DND-41 (cell line): ENCODE data around the gene PEX16.

Experiments used
- ATAC-seq: fragments of 200-7000 bp; cut with Tn5 transposase; 3 replicates; pipeline ENCODE4 v1.9.1; 2021; ENCODE audit warnings: low read depth; ENCODE audit not compliant: insufficient read depth
- DNase-seq: peaks from one replicate; pipeline ENCODE4 v3.0.0-alpha.2; 2020
- H2AFZ ChIP-seq: 2 replicates; pipeline ENCODE4 v1.6.0; 2012; ENCODE audit warnings: low read depth, low read length
- H3K27ac ChIP-seq: 2 replicates; pipeline ENCODE4 v1.5.1; 2012; ENCODE audit warnings: low read length, inconsistent platforms
- H3K27me3 ChIP-seq: fragments of 200-600 bp; sonication (generic); 2 replicates; pipeline ENCODE4 v1.6.0; 2012; ENCODE audit warnings: low read length, mild to moderate bottlenecking, inconsistent platforms; ENCODE audit not compliant: insufficient read depth, poor library complexity
- H3K36me3 ChIP-seq: 2 replicates; pipeline ENCODE4 v1.5.1; 2012; ENCODE audit warnings: low read length, inconsistent platforms; ENCODE audit not compliant: insufficient read depth
- H3K4me1 ChIP-seq: 2 replicates; pipeline ENCODE4 v1.5.1; 2012; ENCODE audit warnings: mild to moderate bottlenecking, low read length; ENCODE audit not compliant: insufficient read depth
- H3K4me2 ChIP-seq: 2 replicates; pipeline ENCODE4 v1.6.0; 2012; ENCODE audit warnings: mild to moderate bottlenecking, moderate library complexity, low read length, inconsistent platforms; ENCODE audit not compliant: insufficient read depth
- H3K4me3 ChIP-seq, 2 experiments: fragments of 200-600 bp in 1 of 2; shearing (Covaris generic) in 1 of 2; 2 replicates each; pipeline ENCODE4 v1.5.1; 2012 to 2016; ENCODE audit warnings: inconsistent platforms in 2 of 2, low read length in 2 of 2, mild to moderate bottlenecking in 2 of 2, low read depth in 1 of 2, moderate library complexity in 1 of 2
- H3K79me2 ChIP-seq: 2 replicates; pipeline ENCODE4 v1.6.0; 2012; ENCODE audit warnings: low read length, inconsistent platforms; ENCODE audit not compliant: insufficient read depth
- H3K9ac ChIP-seq: 2 replicates; pipeline ENCODE4 v1.6.0; 2012; ENCODE audit warnings: low read depth, mild to moderate bottlenecking, inconsistent platforms, low read length, moderate library complexity
- H3K9me3 ChIP-seq: 2 replicates; pipeline ENCODE4 v1.5.1; 2012; ENCODE audit warnings: low read length, moderate library complexity, mild to moderate bottlenecking, inconsistent platforms; ENCODE audit not compliant: insufficient read depth, severe bottlenecking
- H4K20me1 ChIP-seq: 2 replicates; pipeline ENCODE4 v1.6.0; 2012; ENCODE audit warnings: low read length; ENCODE audit not compliant: insufficient read depth
- EZH2 ChIP-seq: IDR thresholded peaks from 3 replicates; pipeline ENCODE4 v1.6.1; 2012; ENCODE audit warnings: borderline replicate concordance, low read depth, mild to moderate bottlenecking, moderate library complexity, low read length, inconsistent platforms; ENCODE audit not compliant: severe bottlenecking
- TF ChIP-seq, protein P1 (sequence below): IDR thresholded peaks from 2 replicates; pipeline ENCODE4 v1.5.1; 2012; ENCODE audit warnings: borderline replicate concordance, low read length, moderate library complexity, mild to moderate bottlenecking; ENCODE audit not compliant: poor library complexity, severe bottlenecking; ENCODE audit errors: extremely low read depth

PEX16 gene

GRCh38 chr11:45905095-45905494, 12.6 kb downstream of the PEX16 start:
- H3K4me1 ChIP-seq = no peaks in the 10 kb centered on the region
- no peak for ATAC-seq
- no peak overlapping the region for H3K4me3 ChIP-seq
- peaks cover 5% of the 10 kb centered on the region; the same call in 1 of the 2 replicates for H4K20me1 ChIP-seq
- no peak for DNase-seq
- no peak overlapping the region for H3K27ac ChIP-seq
- no peak overlapping the region for H3K4me2 ChIP-seq
- H3K36me3 ChIP-seq = peaks cover 10% of the 10 kb centered on the region; the same call in 1 of the 2 replicates
- H3K9me3 ChIP-seq = no peaks in the 10 kb centered on the region
- no peaks in the 10 kb centered on the region for H3K79me2 ChIP-seq
- no peaks in the 10 kb centered on the region for H3K27me3 ChIP-seq
- no peak overlapping the region for H3K9ac ChIP-seq
- TF ChIP-seq, protein P1, sequence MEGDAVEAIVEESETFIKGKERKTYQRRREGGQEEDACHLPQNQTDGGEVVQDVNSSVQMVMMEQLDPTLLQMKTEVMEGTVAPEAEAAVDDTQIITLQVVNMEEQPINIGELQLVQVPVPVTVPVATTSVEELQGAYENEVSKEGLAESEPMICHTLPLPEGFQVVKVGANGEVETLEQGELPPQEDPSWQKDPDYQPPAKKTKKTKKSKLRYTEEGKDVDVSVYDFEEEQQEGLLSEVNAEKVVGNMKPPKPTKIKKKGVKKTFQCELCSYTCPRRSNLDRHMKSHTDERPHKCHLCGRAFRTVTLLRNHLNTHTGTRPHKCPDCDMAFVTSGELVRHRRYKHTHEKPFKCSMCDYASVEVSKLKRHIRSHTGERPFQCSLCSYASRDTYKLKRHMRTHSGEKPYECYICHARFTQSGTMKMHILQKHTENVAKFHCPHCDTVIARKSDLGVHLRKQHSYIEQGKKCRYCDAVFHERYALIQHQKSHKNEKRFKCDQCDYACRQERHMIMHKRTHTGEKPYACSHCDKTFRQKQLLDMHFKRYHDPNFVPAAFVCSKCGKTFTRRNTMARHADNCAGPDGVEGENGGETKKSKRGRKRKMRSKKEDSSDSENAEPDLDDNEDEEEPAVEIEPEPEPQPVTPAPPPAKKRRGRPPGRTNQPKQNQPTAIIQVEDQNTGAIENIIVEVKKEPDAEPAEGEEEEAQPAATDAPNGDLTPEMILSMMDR = no peak
- no peak for TF ChIP-seq EZH2
- no peak overlapping the region for H2AFZ ChIP-seq

DNA sequence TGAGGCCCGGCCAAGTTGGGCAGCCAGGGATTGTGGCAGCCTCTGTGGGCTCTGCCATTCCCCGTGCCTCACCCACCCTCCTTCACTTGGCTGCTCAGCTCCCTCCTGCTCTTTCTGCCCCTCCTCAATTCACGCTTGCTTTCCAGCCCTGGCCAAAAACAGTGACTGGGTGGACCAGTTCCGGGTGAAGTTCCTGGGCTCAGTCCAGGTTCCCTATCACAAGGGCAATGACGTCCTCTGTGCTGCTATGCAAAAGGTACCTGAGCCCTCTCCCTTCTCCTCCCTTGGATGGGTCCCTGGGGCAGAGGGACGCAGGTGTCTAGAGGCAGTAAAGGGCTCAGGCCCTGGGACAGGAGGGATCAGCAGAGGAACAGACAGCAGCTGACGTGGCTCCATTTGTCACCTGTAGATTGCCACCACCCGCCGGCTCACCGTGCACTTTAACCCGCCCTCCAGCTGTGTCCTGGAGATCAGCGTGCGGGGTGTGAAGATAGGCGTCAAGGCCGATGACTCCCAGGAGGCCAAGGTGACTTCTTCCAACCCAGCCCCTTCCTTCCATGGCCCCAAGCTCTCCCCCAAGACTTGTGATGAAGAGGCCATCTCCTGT, 13.3 kb downstream of the PEX16 start:
- Histone ChIP-seq H3K9me3 (no peaks in the 10 kb centered on the region), H2AFZ (no peak overlapping the region), H3K27me3 (no peaks in the 10 kb centered on the region), H3K36me3 (0 out of 2 replicates have a peak, but pooled peaks cover 4% of the 10 kb centered on the region), H3K79me2 (no peaks in the 10 kb centered on the region), H3K9ac (no peak overlapping the region), H3K27ac (no peak overlapping the region), H4K20me1 (no peaks in the 10 kb centered on the region; the same call in 1 of the 2 replicates), H3K4me1 (no peaks in the 10 kb centered on the region), H3K4me3 (no peak overlapping the region), H3K4me2 (no peak overlapping the region)
- TF ChIP-seq, protein P1 = no peak
- TF ChIP-seq EZH2 = no peak
- no peak for DNase-seq
- ATAC-seq = no peak

- no peak overlapping the region for H3K9ac ChIP-seq
- no peak overlapping the region for H2AFZ ChIP-seq
- ATAC-seq (no peak), DNase-seq (no peak)
- no peak overlapping the region for H3K4me2 ChIP-seq
- H3K27me3 ChIP-seq = no peaks in the 10 kb centered on the region
- no peaks in the 10 kb centered on the region for H3K36me3 ChIP-seq
- H4K20me1 ChIP-seq = peaks cover 5% of the 10 kb centered on the region; the same call in 1 of the 2 replicates
- TF ChIP-seq, protein P1 = no peak
- no peak for TF ChIP-seq EZH2
- H3K27ac ChIP-seq = no peak overlapping the region
- H3K9me3 ChIP-seq = no peaks in the 10 kb centered on the region
- H3K4me1 ChIP-seq = no peaks in the 10 kb centered on the region
- H3K4me3 ChIP-seq = no peak overlapping the region
- no peaks in the 10 kb centered on the region for H3K79me2 ChIP-seq
Measured at GRCh38 chr11:45902452-45903380, 15.0 kb downstream of the PEX16 start.
